Ovary (tissue), 3 donors: ENCODE measurements around the gene TRPV4.

Experiments used
- CTCF ChIP-seq, 3 donors: fragments of 450-650 bp in 2 of 3; fragments of 200-600 bp in 1 of 3; IDR thresholded peaks; one replicate each; pipeline versions ENCODE4 v1.5.1 to v1.8.0; 2016 to 2022; ENCODE audit warnings: antibody characterized with exemption in 3 of 3, mild to moderate bottlenecking in 1 of 3
- EP300 ChIP-seq: sonication (generic); formaldehyde crosslinking; IDR thresholded peaks from one replicate; pipeline ENCODE4 v1.6.1; 2017; ENCODE audit warnings: antibody characterized with exemption
- POLR2A ChIP-seq: fragments of 450-650 bp; IDR thresholded peaks from one replicate; pipeline ENCODE4 v1.6.1; 2017; ENCODE audit warnings: antibody characterized with exemption, mild to moderate bottlenecking, moderate library complexity
- donor health status: DM: no; HTN: no; CAD: no.

- TF ChIP-seq POLR2A (no peak), CTCF (IDR thresholded peaks at IDR 0.05) (no peak), EP300 (no peak)
Observed at GRCh38 chr12:109844091-109844490, 10.9 kb upstream of the TRPV4 start.
